ENCODE results near the gene VPS11. TPM values are rescaled to one million over a fixed set of nuclear protein-coding genes. Genes with fewer than 3 reads are reported as not detected.
"Not testable (repeated sequence)": the region's sequence is repeated elsewhere in the genome, so short reads cannot be mapped to it uniquely, and the experiment has no call there.

VPS11 gene
- total RNA-seq, 1 donor from 2014 or later, result 30.7 TPM

GRCh38 chr11:119030329-119031047, 37.1 kb upstream of the VPS11 start, which contains the start of gene SLC37A4:
TSS of gene SLC37A4 (minus strand) at chr11:119030877.
- DNase-seq (ENCODE audit: low read depth), result peak; percentile 97
- peak; percentile 94 for TF ChIP-seq CTCF (IDR thresholded peaks at IDR 0.05; ENCODE audit: insufficient read depth, low read length, poor library complexity, severe bottlenecking)
- peaks cover 2% of the 10 kb centered on the region for H3K36me3 ChIP-seq (ENCODE audit: control insufficient read depth, insufficient read depth, low read length)

GRCh38 chr11:119031912-119032280, 35.7 kb upstream of the VPS11 start:
- H3K4me3 ChIP-seq (ENCODE audit: low read depth, low read length), result no peak overlapping the region
- DNase-seq (ENCODE audit: low read depth), result no peak
- H3K36me3 ChIP-seq (ENCODE audit: control insufficient read depth, insufficient read depth, low read length), result peaks cover 2% of the 10 kb centered on the region
- H3K27me3 ChIP-seq (ENCODE audit: control insufficient read depth, insufficient read depth, low read length), result no peaks in the 10 kb centered on the region
- TF ChIP-seq CTCF (IDR thresholded peaks at IDR 0.05; ENCODE audit: insufficient read depth, low read length, poor library complexity, severe bottlenecking), result no peak

More at GRCh38 chr11:119030329-119031047, 37.1 kb upstream of the VPS11 start, which contains the start of gene SLC37A4:
- Histone ChIP-seq H3K4me3 (ENCODE audit: low read depth, low read length) (peak within 1 kb of the TSS; percentile 85), H3K27me3 (ENCODE audit: control insufficient read depth, insufficient read depth, low read length) (no peaks in the 10 kb centered on the region)

- not testable (repeated sequence) for H3K36me3 ChIP-seq (ENCODE audit: control insufficient read depth, insufficient read depth, low read length); H3K4me3 ChIP-seq (ENCODE audit: low read depth, low read length); DNase-seq (ENCODE audit: low read depth); H3K27me3 ChIP-seq (ENCODE audit: control insufficient read depth, insufficient read depth, low read length)
Measured at GRCh38 chr11:119033421-119033820, 34.2 kb upstream of the VPS11 start.

GRCh38 chr11:119034813-119035212, 32.8 kb upstream of the VPS11 start:
- no peak for DNase-seq (ENCODE audit: low read depth)
- no peak for TF ChIP-seq CTCF (IDR thresholded peaks at IDR 0.05; ENCODE audit: insufficient read depth, low read length, poor library complexity, severe bottlenecking)
- no peaks in the 10 kb centered on the region for H3K27me3 ChIP-seq (ENCODE audit: control insufficient read depth, insufficient read depth, low read length)

GRCh38 chr11:119038884-119039283, 28.7 kb upstream of the VPS11 start:
- no peak for DNase-seq (ENCODE audit: low read depth)
- Histone ChIP-seq H3K27me3 (ENCODE audit: control insufficient read depth, insufficient read depth, low read length) (no peaks in the 10 kb centered on the region), H3K36me3 (ENCODE audit: control insufficient read depth, insufficient read depth, low read length) (no peaks in the 10 kb centered on the region), H3K4me3 (ENCODE audit: low read depth, low read length) (no peak overlapping the region)
- TF ChIP-seq CTCF (IDR thresholded peaks at IDR 0.05; ENCODE audit: insufficient read depth, low read length, poor library complexity, severe bottlenecking), result no peak

More at GRCh38 chr11:119034813-119035212, 32.8 kb upstream of the VPS11 start:
- H3K36me3 ChIP-seq (ENCODE audit: control insufficient read depth, insufficient read depth, low read length), result no peaks in the 10 kb centered on the region
- H3K4me3 ChIP-seq (ENCODE audit: low read depth, low read length), result no peak overlapping the region

- not testable (repeated sequence) for H3K4me3 ChIP-seq (ENCODE audit: low read depth, low read length); DNase-seq (ENCODE audit: low read depth); H3K27me3 ChIP-seq (ENCODE audit: control insufficient read depth, insufficient read depth, low read length); H3K36me3 ChIP-seq (ENCODE audit: control insufficient read depth, insufficient read depth, low read length)
Measured at GRCh38 chr11:119039471-119039870, 28.1 kb upstream of the VPS11 start.
